Measurements from ENCODE around the gene KCTD1. TPM values are rescaled to one million over a fixed set of nuclear protein-coding genes. Genes with fewer than 3 reads are reported as not detected.

KCTD1 gene
- total and polyA plus RNA-seq, 2 of the 4 experiments (the other 2 are of a cell fraction), result 5.0 to 5.8 TPM

DNA sequence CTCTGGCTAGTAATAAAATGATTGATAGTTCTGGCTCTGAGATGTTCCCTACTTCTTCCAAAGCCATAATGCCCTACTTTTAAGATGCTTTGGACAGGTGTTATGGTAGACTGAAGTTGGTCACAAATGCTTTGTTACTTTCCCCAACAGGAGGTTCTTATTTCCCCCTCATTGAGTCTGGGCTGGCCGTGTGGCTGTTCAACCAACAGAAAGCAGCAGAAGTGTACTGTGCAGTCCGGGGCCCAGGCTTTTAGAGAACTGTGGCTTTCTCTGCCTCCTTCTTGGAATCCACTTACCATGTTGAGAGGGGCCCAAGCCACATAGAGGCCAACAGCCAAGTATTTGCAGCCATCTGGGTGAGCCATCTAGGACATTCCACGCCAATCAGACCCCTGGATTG is 94.2 kb downstream of the KCTD1 start:
- CTCF ChIA-PET, result no interaction called here
- Histone ChIP-seq H3K4me1 (ENCODE audit: control insufficient read depth, insufficient read depth, low read length) (peaks cover 8% of the 10 kb centered on the region), H3K79me1 (ENCODE audit: low read depth in 1 of 2, low read length in 2 of 2) (no peaks in the 10 kb centered on the region), H4K5ac (ENCODE audit: low read depth, low read length) (no peak overlapping the region), H4K91ac (ENCODE audit: insufficient read depth, low read depth, low read length) (no peak overlapping the region), H2AK9ac (replicated peaks; ENCODE audit: low read depth, low read length, poor library complexity) (no peak overlapping the region), H3K18ac (ENCODE audit: low read depth, low read length) (no peak overlapping the region), H3K56ac (ENCODE audit: extremely low read depth, insufficient read depth, low read length) (no peak overlapping the region), H2AFZ (replicated peaks; ENCODE audit: low read length, poor library complexity) (no peak overlapping the region), H3K9ac (ENCODE audit: low read depth, low read length) (no peak overlapping the region), H3K4ac (ENCODE audit: low read depth, low read length) (no peak overlapping the region), H2BK5ac (ENCODE audit: low read depth, low read length, poor library complexity, severe bottlenecking) (no peak overlapping the region), H3K27ac (ENCODE audit: insufficient read depth, low read length) (no peak overlapping the region), H4K20me1 (ENCODE audit: insufficient read depth, low read length) (no peaks in the 10 kb centered on the region), H3K36me3 (ENCODE audit: control insufficient read depth, insufficient read depth, low read length) (0 out of 2 replicates have a peak, but pooled peaks cover 3% of the 10 kb centered on the region), H3K4me3 (ENCODE audit: insufficient read depth, low read depth, low read length) (no peak overlapping the region), H3K9me3 (ENCODE audit: control insufficient read depth, insufficient read depth, low read length) (no peaks in the 10 kb centered on the region), H4K8ac (ENCODE audit: low read depth in 2 of 2, low read length in 2 of 2) (no peak overlapping the region), H2BK120ac (ENCODE audit: low read depth, low read length) (no peak overlapping the region), H3K14ac (replicated peaks; ENCODE audit: low read depth, low read length) (no peak overlapping the region), H3K4me2 (ENCODE audit: low read depth, low read length) (no peak overlapping the region), H2BK20ac (ENCODE audit: low read depth, low read length) (no peak overlapping the region), H3K9me1 (ENCODE audit: insufficient read depth, low read length) (peaks cover 8% of the 10 kb centered on the region), H2AK5ac (ENCODE audit: low read depth, low read length) (no peak overlapping the region), H3K23ac (ENCODE audit: low read depth, low read length) (no peak overlapping the region), H3K27me3 (ENCODE audit: control insufficient read depth, insufficient read depth, low read length) (peaks cover 4% of the 10 kb centered on the region), H2BK15ac (ENCODE audit: low read depth, low read length) (no peak overlapping the region)
- no peak for TF ChIP-seq MAFK (IDR thresholded peaks at IDR 0.05; ENCODE audit: low read depth, low read length)
- TF ChIP-seq ELK1 (IDR thresholded peaks at IDR 0.05; ENCODE audit: borderline replicate concordance, low read depth, low read length), result no peak
- TF ChIP-seq MAZ (IDR thresholded peaks at IDR 0.05; ENCODE audit: borderline replicate concordance, low read depth, low read length), result no peak
- no peak for TF ChIP-seq SMC3 (IDR thresholded peaks at IDR 0.05; ENCODE audit: low read depth, low read length)
- no peak for TF ChIP-seq RFX5 (IDR thresholded peaks at IDR 0.05; ENCODE audit: low read depth, low read length)
- TF ChIP-seq CTCF (conservative IDR thresholded peaks at IDR 0.05; ENCODE audit: low read depth, low read length), result no peak
- TF ChIP-seq BHLHE40 (IDR thresholded peaks at IDR 0.05; ENCODE audit: low read depth, low read length), result no peak
- TF ChIP-seq CHD1 (IDR thresholded peaks at IDR 0.05; ENCODE audit: low read depth, low read length), result no peak
- no peak for TF ChIP-seq RCOR1 (IDR thresholded peaks at IDR 0.05; ENCODE audit: insufficient replicate concordance, low read length)
- no peak for TF ChIP-seq RAD21 (IDR thresholded peaks at IDR 0.05; ENCODE audit: low read length)
- TF ChIP-seq MXI1 (IDR thresholded peaks at IDR 0.05; ENCODE audit: borderline replicate concordance, low read depth, low read length), result no peak
- no peak for TF ChIP-seq CEBPB (IDR thresholded peaks at IDR 0.05; ENCODE audit: low read depth, low read length)
- no peak for TF ChIP-seq NFE2L2 (IDR thresholded peaks at IDR 0.05; ENCODE audit: low read depth, low read length)
- TF ChIP-seq FOS (IDR thresholded peaks at IDR 0.05; ENCODE audit: low read depth, low read length), result no peak
- TF ChIP-seq USF2 (IDR thresholded peaks at IDR 0.05; ENCODE audit: low read depth, low read length), result no peak
- ATAC-seq (ENCODE audit: low read depth) (no peak), DNase-seq (no peak)
- 71% methylated on average over 1 of the region's 3 CpGs; no CpG with 5 or more reads in 1 of the 2 experiments for WGBS, 2 experiments (ENCODE audit: extremely low coverage in 2 of 2, insufficient read length in 1 of 2)
- in situ Hi-C loops (cut with MboI; ENCODE audit: low sequenced_read_pairs) (no loop called here), dilution Hi-C loops (cut with HindIII; ENCODE audit: low sequenced_read_pairs, unreplicated experiment) (no loop called here), intact Hi-C loops (cut with micrococcal nuclease) (no loop called here)
- POLR2A ChIA-PET (ENCODE audit: unreplicated experiment), result no interaction called here
- no TSS peak for BruUV-seq (replicated peaks)
